ENCODE measurements around the gene NBPF14. TPM values are rescaled to one million over a fixed set of nuclear protein-coding genes. Genes with fewer than 3 reads are reported as not detected.
"Not testable (repeated sequence)": the region's sequence is repeated elsewhere in the genome, so short reads cannot be mapped to it uniquely, and the experiment has no call there.

The NBPF14 gene
- total RNA-seq, 3 donors from 2014 or later: 6.1 to 12.1 (median 9.3) TPM

GRCh38 chr1:148512571-148513184 lies 83.1 kb downstream of the NBPF14 start:
- H3K36me3 Mint-ChIP-seq (ENCODE audit: insufficient read depth); H3K9me3 Mint-ChIP-seq; H3K4me3 Mint-ChIP-seq; H3K27me3 Mint-ChIP-seq (ENCODE audit: low read depth); DNase-seq: not testable (repeated sequence)
- H3K4me1 Mint-ChIP-seq (ENCODE audit: low read depth): peaks cover 17% of the 10 kb centered on the region
- ATAC-seq: peak; percentile 93 to 97

- not testable (repeated sequence) for H3K9me3 Mint-ChIP-seq; DNase-seq; H3K27me3 Mint-ChIP-seq (ENCODE audit: low read depth); ATAC-seq; H3K4me3 Mint-ChIP-seq; H3K36me3 Mint-ChIP-seq (ENCODE audit: insufficient read depth); H3K4me1 Mint-ChIP-seq (ENCODE audit: low read depth)
Measured at GRCh38 chr1:148493933-148494332, 101.9 kb downstream of the NBPF14 start.

DNA sequence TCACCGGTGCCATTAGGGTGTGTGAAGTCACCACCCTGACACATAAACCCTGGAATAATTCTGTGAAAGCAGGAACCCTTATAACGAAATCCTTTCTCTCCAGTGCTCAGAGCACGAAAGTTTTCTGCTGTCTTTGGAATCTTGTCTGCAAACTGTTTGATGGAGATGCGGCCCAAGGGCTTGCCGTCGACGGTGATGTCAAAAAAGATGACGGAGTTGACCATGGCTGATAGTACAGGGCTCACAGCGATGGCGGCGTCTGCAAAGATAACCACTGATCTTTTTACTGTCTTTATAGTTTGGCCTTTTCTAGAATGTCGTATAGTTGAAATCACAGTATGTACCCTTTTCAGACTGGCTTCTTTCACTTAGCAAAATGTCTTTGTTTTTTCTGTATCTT lies 112.8 kb downstream of the NBPF14 start, which contains the start of gene PPIAL4G:
TSS of gene PPIAL4G (minus strand) at position 274 of the 400 bp plus-strand sequence. CDS start at position 224, 50 bp downstream.
- not testable (repeated sequence) for H3K27me3 Mint-ChIP-seq (ENCODE audit: low read depth); H3K36me3 Mint-ChIP-seq (ENCODE audit: insufficient read depth); H3K9me3 Mint-ChIP-seq; DNase-seq; ATAC-seq; H3K4me3 Mint-ChIP-seq; H3K4me1 Mint-ChIP-seq (ENCODE audit: low read depth)

Other genes starting within 250 kb of the NBPF14 start
- not detected for gene PPIAL4G, start 112.7 kb downstream of the NBPF14 start, total RNA-seq
- 1 to 10 TPM in 1 of 3 donors, under 1 TPM in 1, not detected in 1; 0.96 to 1.5 TPM for gene NUDT4B, start 152.8 kb upstream of the NBPF14 start, total RNA-seq
- 10 to 100 TPM in 2 of 3 donors, 1 to 10 TPM in 1; 8.5 to 13.7 (median 12.5) TPM for gene PDE4DIP, start 248.4 kb upstream of the NBPF14 start, total RNA-seq

All from activated T-cell treated with anti-CD3 and anti-CD28 coated beads, Interleukin-2, amount 50 U/mL, for 4 hours (primary cell).